Smooth muscle cell (in vitro differentiated cells): ENCODE results near the gene TMEM63C. TPM values are rescaled to one million over a fixed set of nuclear protein-coding genes. Genes with fewer than 3 reads are reported as not detected.

Experiments
- DNase-seq: peaks from one replicate; lab custom pipeline; 2025; ENCODE audit not compliant: unreplicated experiment; lab: John Stamatoyannopoulos, UW
- H2AFZ ChIP-seq: fragments of 200-600 bp; sonication (generic); 2 replicates; pipeline ENCODE4 v1.6.0; 2016; ENCODE audit warnings: antibody characterized with exemption, low read depth, mild to moderate bottlenecking
- H3F3A ChIP-seq: fragments of 200-600 bp; sonication (generic); 2 replicates; pipeline ENCODE4 v1.6.0; 2017; ENCODE audit warnings: antibody characterized with exemption, low read depth
- H3K27ac ChIP-seq: fragments of 200-600 bp; sonication (generic); 2 replicates; pipeline ENCODE4 v1.5.1; 2016; ENCODE audit warnings: low read depth, mild to moderate bottlenecking
- H3K27me3 ChIP-seq: fragments of 200-600 bp; sonication (generic); 2 replicates; pipeline ENCODE4 v1.6.1; 2016; ENCODE audit warnings: low read depth, mild to moderate bottlenecking
- H3K36me3 ChIP-seq: fragments of 200-600 bp; sonication (generic); 2 replicates; pipeline ENCODE4 v1.5.1; 2016; ENCODE audit warnings: low read depth
- H3K4me1 ChIP-seq: fragments of 200-600 bp; sonication (generic); 2 replicates; pipeline ENCODE4 v1.5.1; 2016; ENCODE audit warnings: low read depth
- H3K4me2 ChIP-seq: fragments of 200-600 bp; sonication (generic); 2 replicates; pipeline ENCODE4 v1.6.0; 2016; ENCODE audit warnings: mild to moderate bottlenecking
- H3K4me3 ChIP-seq: fragments of 200-600 bp; sonication (generic); 2 replicates; pipeline ENCODE4 v1.5.1; 2016; ENCODE audit warnings: mild to moderate bottlenecking
- H3K79me2 ChIP-seq: fragments of 200-600 bp; sonication (generic); 2 replicates; pipeline ENCODE4 v1.6.0; 2016; ENCODE audit warnings: low read depth, mild to moderate bottlenecking
- H3K9ac ChIP-seq: fragments of 200-600 bp; sonication (generic); 2 replicates; pipeline ENCODE4 v1.6.0; 2016; ENCODE audit warnings: low read depth
- H3K9me3 ChIP-seq: fragments of 200-600 bp; sonication (generic); replicated peaks from 2 replicates; pipeline ENCODE4 v1.5.1; 2016; ENCODE audit warnings: low read depth
- H4K20me1 ChIP-seq: fragments of 200-600 bp; sonication (generic); 2 replicates; pipeline ENCODE4 v1.6.0; 2016; ENCODE audit warnings: low read depth
- WGBS: methylation state at CpG from one replicate; pipeline ENCODE4 v1.1.7; 2016; ENCODE audit warnings: low lambda C conversion rate; 5-methylcytosine and 5-hydroxymethylcytosine counted together
- polyA plus RNA-seq: library from polyadenylated mRNA; unstranded; fragments of >200 nt; fragmentation: Nextera tagmentation; extraction: Ambion mirVana; gene quantifications from 2 replicates; pipeline ENCODE4 v1.2.1, GENCODE V29; 2016
- total RNA-seq: library from RNA; depleted of rRNA; stranded (reverse); fragments of >200 nt; gene quantifications from 2 replicates; pipeline ENCODE4 v1.2.3, GENCODE V29; 2014
- TF ChIP-seq, protein P1 (sequence below): fragments of 200-600 bp; sonication (generic); IDR thresholded peaks from 2 replicates; pipeline ENCODE4 v1.5.1; 2017; ENCODE audit warnings: borderline replicate concordance, mild to moderate bottlenecking, antibody characterized with exemption; ENCODE audit not compliant: insufficient read depth, poor library complexity, severe bottlenecking

TMEM63C gene
- total and polyA plus RNA-seq, 2 experiments from 2014 or later, result 4.3 to 7.7 TPM

DNA sequence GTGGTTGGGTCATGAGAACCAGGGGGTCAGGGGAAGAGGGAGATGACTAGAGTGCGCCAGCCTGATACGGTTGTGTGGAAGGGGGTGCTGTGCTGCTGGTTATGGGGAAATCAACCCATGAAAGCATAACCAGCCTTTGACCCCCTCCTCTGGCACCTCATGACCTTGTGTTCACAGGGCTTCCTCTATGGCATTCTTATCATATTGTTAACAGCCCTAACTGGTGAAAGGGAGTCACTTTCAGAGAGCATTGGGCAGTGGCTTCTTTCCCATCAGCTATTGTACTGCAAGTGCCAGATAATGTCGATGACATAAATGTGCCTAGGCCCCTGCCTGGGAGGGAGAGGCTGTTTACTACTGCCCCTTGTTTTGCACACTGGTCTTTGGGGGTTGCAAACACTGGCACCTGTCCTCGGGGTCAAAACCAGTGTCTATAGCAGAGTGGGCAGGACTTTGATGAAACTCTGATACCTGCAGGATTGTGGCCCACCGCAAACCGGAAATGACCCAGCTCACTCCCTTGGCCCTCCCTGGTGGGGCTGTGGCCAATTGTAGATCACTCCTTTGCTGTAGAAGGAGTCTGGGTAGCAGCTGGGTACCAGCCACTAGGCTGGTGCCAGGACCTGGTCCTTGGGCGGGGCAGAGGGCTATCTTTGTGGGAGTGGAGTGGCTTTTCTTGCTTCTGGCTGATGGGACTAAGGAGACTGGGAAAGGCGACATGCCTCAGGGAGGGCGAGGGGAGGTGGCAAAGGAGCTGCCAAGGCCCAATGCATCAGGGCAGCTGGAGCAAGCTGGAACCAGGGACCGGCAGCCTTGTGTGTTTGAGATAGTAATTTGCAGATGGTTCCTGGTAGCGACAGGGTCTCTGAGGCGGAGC lies 634 bp upstream of the TMEM63C start:
- Histone ChIP-seq H3F3A (no peaks in the 10 kb centered on the region), H3K79me2 (no peaks in the 10 kb centered on the region), H3K27me3 (no peaks in the 10 kb centered on the region), H4K20me1 (peaks cover 12% of the 10 kb centered on the region), H3K27ac (no peak overlapping the region), H3K4me1 (no peaks in the 10 kb centered on the region), H3K4me3 (peak overlapping the region; percentile 61), H3K4me2 (peak overlapping the region; percentile 91), H3K9ac (no peak overlapping the region), H2AFZ (peak overlapping the region; percentile 83), H3K9me3 (no peaks in the 10 kb centered on the region), H3K36me3 (no peaks in the 10 kb centered on the region)
- 48% methylated on average over 12 of the region's 12 CpGs for WGBS
- no peak for DNase-seq
- TF ChIP-seq, protein P1, sequence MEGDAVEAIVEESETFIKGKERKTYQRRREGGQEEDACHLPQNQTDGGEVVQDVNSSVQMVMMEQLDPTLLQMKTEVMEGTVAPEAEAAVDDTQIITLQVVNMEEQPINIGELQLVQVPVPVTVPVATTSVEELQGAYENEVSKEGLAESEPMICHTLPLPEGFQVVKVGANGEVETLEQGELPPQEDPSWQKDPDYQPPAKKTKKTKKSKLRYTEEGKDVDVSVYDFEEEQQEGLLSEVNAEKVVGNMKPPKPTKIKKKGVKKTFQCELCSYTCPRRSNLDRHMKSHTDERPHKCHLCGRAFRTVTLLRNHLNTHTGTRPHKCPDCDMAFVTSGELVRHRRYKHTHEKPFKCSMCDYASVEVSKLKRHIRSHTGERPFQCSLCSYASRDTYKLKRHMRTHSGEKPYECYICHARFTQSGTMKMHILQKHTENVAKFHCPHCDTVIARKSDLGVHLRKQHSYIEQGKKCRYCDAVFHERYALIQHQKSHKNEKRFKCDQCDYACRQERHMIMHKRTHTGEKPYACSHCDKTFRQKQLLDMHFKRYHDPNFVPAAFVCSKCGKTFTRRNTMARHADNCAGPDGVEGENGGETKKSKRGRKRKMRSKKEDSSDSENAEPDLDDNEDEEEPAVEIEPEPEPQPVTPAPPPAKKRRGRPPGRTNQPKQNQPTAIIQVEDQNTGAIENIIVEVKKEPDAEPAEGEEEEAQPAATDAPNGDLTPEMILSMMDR, result no peak

DNA sequence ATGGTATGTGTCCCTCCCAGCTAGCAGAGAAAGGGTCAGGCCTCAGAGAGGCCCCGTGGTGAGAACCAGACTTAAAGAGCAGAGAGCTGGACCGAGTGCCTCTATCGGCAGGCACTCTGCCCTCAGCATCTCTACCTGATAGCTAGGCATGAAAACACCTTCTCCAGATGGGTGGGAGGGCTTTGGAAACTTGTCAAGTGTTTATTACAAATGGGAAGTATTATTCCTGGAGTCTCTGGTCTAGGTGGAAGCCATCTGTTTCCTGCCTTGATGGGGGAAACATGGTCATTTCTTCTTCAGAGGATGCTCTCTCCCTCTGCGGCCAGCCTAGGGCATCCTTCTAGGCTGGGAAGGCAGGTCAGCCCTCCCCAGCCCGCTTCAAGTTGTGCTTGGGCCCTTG lies 2.3 kb downstream of the TMEM63C start:
- TF ChIP-seq, protein P1, result no peak
- Histone ChIP-seq H3F3A (no peaks in the 10 kb centered on the region), H3K36me3 (no peaks in the 10 kb centered on the region), H3K27ac (no peak overlapping the region), H4K20me1 (peaks cover 37% of the 10 kb centered on the region), H3K4me2 (peak overlapping the region; percentile 36), H3K27me3 (no peaks in the 10 kb centered on the region), H2AFZ (no peak overlapping the region), H3K9me3 (no peaks in the 10 kb centered on the region), H3K4me3 (no peak overlapping the region), H3K9ac (no peak overlapping the region), H3K4me1 (peaks cover 7% of the 10 kb centered on the region), H3K79me2 (no peaks in the 10 kb centered on the region)
- 83% methylated on average over 5 of the region's 5 CpGs for WGBS
- DNase-seq, result no peak

GRCh38 chr14:77184396-77185092 lies 2.9 kb downstream of the TMEM63C start:
- no peak for DNase-seq
- no peaks in the 10 kb centered on the region for H3K9me3 ChIP-seq
- no peaks in the 10 kb centered on the region for H3F3A ChIP-seq
- no peaks in the 10 kb centered on the region for H3K27me3 ChIP-seq
- H3K36me3 ChIP-seq, result no peaks in the 10 kb centered on the region
- no peak overlapping the region for H3K27ac ChIP-seq
- H2AFZ ChIP-seq, result no peak overlapping the region
- WGBS, result 45% methylated on average over 11 of the region's 11 CpGs
- H3K9ac ChIP-seq, result no peak overlapping the region
- peaks cover 43% of the 10 kb centered on the region for H4K20me1 ChIP-seq
- TF ChIP-seq, protein P1, result no peak
- H3K79me2 ChIP-seq, result no peaks in the 10 kb centered on the region
- no peak overlapping the region for H3K4me3 ChIP-seq
- H3K4me1 ChIP-seq, result peaks cover 7% of the 10 kb centered on the region
- H3K4me2 ChIP-seq, result peak overlapping the region; percentile 36
